Endothelial cell (in vitro differentiated cells): ENCODE measurements around the gene GDI1. TPM values are rescaled to one million over a fixed set of nuclear protein-coding genes. Genes with fewer than 3 reads are reported as not detected.

Experiments used
- DNase-seq: peaks from one replicate; pipeline ENCODE4 v3.0.0; 2021; ENCODE audit warnings: low spot score
- H3K27ac Mint-ChIP-seq: one replicate; pipeline ENCODE4 v1.8.0; 2021; ENCODE audit warnings: mixed read lengths, inconsistent platforms; ENCODE audit not compliant: unreplicated experiment
- H3K27me3 Mint-ChIP-seq: one replicate; pipeline ENCODE4 v1.8.0; 2021; ENCODE audit warnings: mild to moderate bottlenecking, moderate library complexity, mixed read lengths, inconsistent platforms; ENCODE audit not compliant: unreplicated experiment
- H3K36me3 Mint-ChIP-seq: one replicate; pipeline ENCODE4 v1.8.0; 2021; ENCODE audit warnings: mild to moderate bottlenecking, low read depth, mixed read lengths, inconsistent platforms; ENCODE audit not compliant: unreplicated experiment
- H3K4me1 Mint-ChIP-seq: one replicate; pipeline ENCODE4 v1.8.0; 2021; ENCODE audit warnings: mild to moderate bottlenecking, mixed read lengths, inconsistent platforms; ENCODE audit not compliant: unreplicated experiment
- H3K4me3 Mint-ChIP-seq: one replicate; pipeline ENCODE4 v1.8.0; 2021; ENCODE audit warnings: mild to moderate bottlenecking, mixed read lengths, inconsistent platforms; ENCODE audit not compliant: unreplicated experiment
- H3K9me3 Mint-ChIP-seq: one replicate; pipeline ENCODE4 v1.8.0; 2021; ENCODE audit warnings: mixed read lengths, inconsistent platforms; ENCODE audit not compliant: unreplicated experiment
- CTCF ChIP-seq: fragments of 200-600 bp; sonication (generic); IDR thresholded peaks from one replicate; pipeline ENCODE4 v1.5.0; 2021; ENCODE audit warnings: antibody characterized with exemption; ENCODE audit not compliant: unreplicated experiment
- total RNA-seq: library from RNA; stranded (reverse); fragmentation: NEBNext Ultra II Directional; extraction: Animal tissue kit (Norgen Biotek cat#: 25700); gene quantifications from one replicate; pipeline ENCODE4 v1.2.1, GENCODE V29; 2021; ENCODE audit not compliant: unreplicated experiment

GDI1 gene
- total RNA-seq, 1 donor from 2014 or later: 157 TPM

DNA sequence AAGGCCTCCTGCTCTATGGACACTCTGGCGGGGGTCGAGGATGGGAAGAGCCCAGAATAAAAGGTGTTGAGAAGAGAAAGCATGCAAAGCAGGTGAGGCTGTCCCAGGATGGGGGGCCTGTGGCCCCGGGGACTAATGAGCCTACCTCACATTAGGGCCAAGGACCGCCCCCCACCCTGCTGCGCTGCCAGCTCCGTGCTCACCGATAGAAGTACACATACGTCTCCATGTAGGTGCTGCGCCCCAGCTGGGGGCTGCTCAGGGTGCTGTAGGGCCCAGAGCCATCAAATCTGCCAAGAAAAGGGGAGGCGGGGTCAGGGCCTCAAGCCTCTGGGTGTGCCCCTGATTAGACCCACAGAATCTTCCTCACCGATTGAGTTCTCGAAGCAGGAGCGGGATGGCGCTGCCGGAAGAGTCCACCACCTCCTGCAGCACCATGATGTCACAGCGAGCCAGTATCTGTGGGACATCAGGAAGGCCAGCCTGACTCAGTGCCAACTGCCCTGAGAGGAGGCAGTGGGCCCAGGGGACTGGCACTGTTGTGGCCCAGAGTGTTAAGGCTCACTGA, 32.2 kb upstream of the GDI1 start:
- DNase-seq: no peak
- Mint-ChIP-seq H3K9me3 (no peaks in the 10 kb centered on the region), H3K27me3 (peaks cover 4% of the 10 kb centered on the region), H3K4me3 (no peak overlapping the region), H3K4me1 (peaks cover 10% of the 10 kb centered on the region), H3K36me3 (peaks cover 5% of the 10 kb centered on the region), H3K27ac (no peak overlapping the region)
- TF ChIP-seq CTCF: no peak

GRCh38 chrX:154408659-154409221, 28.2 kb upstream of the GDI1 start:
- H3K9me3 Mint-ChIP-seq: no peaks in the 10 kb centered on the region
- no peak for DNase-seq
- peak overlapping the region; percentile 53 for H3K27ac Mint-ChIP-seq
- peaks cover 14% of the 10 kb centered on the region for H3K4me1 Mint-ChIP-seq
- H3K36me3 Mint-ChIP-seq: peaks cover 3% of the 10 kb centered on the region
- H3K27me3 Mint-ChIP-seq: peaks cover 5% of the 10 kb centered on the region
- H3K4me3 Mint-ChIP-seq: peak overlapping the region; percentile 82
- TF ChIP-seq CTCF: no peak

DNA sequence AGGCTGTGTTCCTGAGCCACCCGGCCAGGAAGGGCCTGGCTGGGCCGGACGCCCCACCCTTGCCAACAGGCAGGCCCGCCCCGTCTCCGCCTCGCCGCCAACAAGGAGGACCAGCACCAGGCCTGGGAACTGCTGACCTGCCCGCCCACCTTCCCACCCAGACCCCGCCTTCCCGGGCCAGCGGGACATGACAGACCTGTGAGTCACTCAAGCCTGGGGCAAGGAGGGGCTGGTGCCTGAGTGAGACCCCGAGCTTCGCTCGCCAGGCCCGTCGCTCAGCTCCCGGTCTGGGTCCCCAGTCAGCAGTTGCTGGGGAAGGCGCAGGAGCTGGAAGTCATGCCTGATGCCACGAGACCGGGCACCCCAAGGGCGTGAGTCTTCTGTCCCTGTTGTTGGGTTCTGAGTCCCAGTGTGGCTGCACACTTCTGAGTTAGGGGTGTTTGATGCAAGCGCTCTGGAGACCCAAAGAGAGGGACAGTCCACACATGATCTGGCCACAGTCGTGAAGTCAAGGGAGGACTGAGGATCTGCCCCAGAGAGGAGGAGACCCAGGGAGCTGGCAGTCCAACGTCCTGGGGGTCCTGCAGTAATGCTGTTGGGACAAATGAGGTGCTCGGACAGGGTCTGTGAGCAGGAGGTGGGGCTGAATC, 27.6 kb upstream of the GDI1 start, which contains the start of gene DNASE1L1:
Gene DNASE1L1 (minus strand): TSS at position 33 of the 650 bp plus-strand sequence. CDS start 3,686 bp downstream, outside the sequence.
- peaks cover 14% of the 10 kb centered on the region for H3K4me1 Mint-ChIP-seq
- peaks cover 5% of the 10 kb centered on the region for H3K27me3 Mint-ChIP-seq
- H3K9me3 Mint-ChIP-seq: no peaks in the 10 kb centered on the region
- no peak for TF ChIP-seq CTCF
- H3K4me3 Mint-ChIP-seq: peak within 1 kb of the TSS; percentile 82
- peak; percentile 69 for DNase-seq
- peaks cover 3% of the 10 kb centered on the region for H3K36me3 Mint-ChIP-seq
- H3K27ac Mint-ChIP-seq: peak within 1 kb of the TSS; percentile 70

DNA sequence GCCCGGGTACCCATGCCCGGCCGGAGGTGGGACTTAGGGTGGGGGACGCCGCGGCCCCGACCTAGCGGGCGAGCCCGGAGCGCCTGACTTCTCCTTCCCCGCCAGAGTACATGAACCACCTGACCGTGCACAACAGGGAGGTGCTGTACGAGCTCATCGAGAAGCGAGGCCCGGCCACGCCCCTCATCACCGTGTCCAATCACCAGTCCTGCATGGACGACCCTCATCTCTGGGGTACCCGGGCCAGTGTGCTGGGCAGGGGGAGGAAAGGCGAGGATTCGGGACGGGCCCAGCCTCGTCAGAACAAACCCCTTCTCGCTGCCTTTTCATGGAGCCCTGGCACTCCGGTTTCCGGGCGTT, 25.0 kb upstream of the GDI1 start:
- Mint-ChIP-seq H3K9me3 (no peaks in the 10 kb centered on the region), H3K27ac (no peak overlapping the region), H3K36me3 (peaks cover 3% of the 10 kb centered on the region), H3K4me3 (peak overlapping the region; percentile 42), H3K4me1 (peaks cover 14% of the 10 kb centered on the region), H3K27me3 (peaks cover 5% of the 10 kb centered on the region)
- peak; percentile 38 for DNase-seq
- no peak for TF ChIP-seq CTCF

DNA sequence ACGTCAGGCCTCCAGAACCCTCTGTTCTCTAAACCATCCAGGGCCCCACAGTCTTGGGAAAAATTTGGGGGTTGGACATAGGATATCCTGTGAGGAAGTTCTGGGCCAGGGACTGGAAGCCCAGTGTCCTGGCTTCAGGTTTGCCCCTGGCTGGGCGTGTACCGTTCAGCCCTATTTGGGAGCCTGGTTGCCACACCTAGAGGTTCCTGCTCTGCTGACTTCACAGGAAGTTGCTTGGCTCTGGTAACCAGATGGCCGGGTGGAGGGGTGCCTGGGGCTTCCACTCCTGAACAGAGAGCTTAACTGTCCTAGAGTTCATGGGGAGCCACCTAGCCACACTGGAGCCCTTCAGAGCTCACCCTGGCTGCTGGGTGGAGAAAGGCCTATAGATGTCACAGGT, 24.5 kb upstream of the GDI1 start:
- TF ChIP-seq CTCF: no peak
- H3K4me3 Mint-ChIP-seq: peak overlapping the region; percentile 42
- peaks cover 5% of the 10 kb centered on the region for H3K27me3 Mint-ChIP-seq
- no peaks in the 10 kb centered on the region for H3K9me3 Mint-ChIP-seq
- DNase-seq: peak; percentile 23
- peak overlapping the region; percentile 82 for H3K27ac Mint-ChIP-seq
- H3K4me1 Mint-ChIP-seq: peaks cover 14% of the 10 kb centered on the region
- peaks cover 3% of the 10 kb centered on the region for H3K36me3 Mint-ChIP-seq
